Endodermal cell (in vitro differentiated cells): ENCODE data around the gene PTTG1IP. TPM values are rescaled to one million over a fixed set of nuclear protein-coding genes. Genes with fewer than 3 reads are reported as not detected.

ENCODE experiments used
- DNase-seq: peaks from one replicate; pipeline ENCODE4 v3.0.0-alpha.2; 2017
- H3K27ac ChIP-seq: 2 replicates; pipeline ENCODE4 v1.5.1; 2013; ENCODE audit warnings: mild to moderate bottlenecking, low read depth, low read length, moderate library complexity
- H3K27me3 ChIP-seq: 2 replicates; pipeline ENCODE4 v1.6.1; 2013; ENCODE audit warnings: mild to moderate bottlenecking, low read length, moderate library complexity; ENCODE audit not compliant: insufficient read depth, control insufficient read depth, poor library complexity, severe bottlenecking
- H3K36me3 ChIP-seq: 2 replicates; pipeline ENCODE4 v1.7.0; 2013; ENCODE audit warnings: mild to moderate bottlenecking, low read length, moderate library complexity; ENCODE audit not compliant: control insufficient read depth, insufficient read depth
- H3K4me1 ChIP-seq: one replicate; pipeline ENCODE4 v1.7.0; 2013; ENCODE audit warnings: low read length; ENCODE audit not compliant: control insufficient read depth, insufficient read depth
- H3K4me3 ChIP-seq: 2 replicates; pipeline ENCODE4 v1.5.1; 2013; ENCODE audit warnings: mild to moderate bottlenecking, low read length, moderate library complexity
- H3K9ac ChIP-seq: 2 replicates; pipeline ENCODE4 v1.6.1; 2013; ENCODE audit warnings: mild to moderate bottlenecking, low read length, moderate library complexity; ENCODE audit not compliant: poor library complexity, severe bottlenecking; ENCODE audit errors: extremely low read depth
- H3K9me3 ChIP-seq: 2 replicates; pipeline ENCODE4 v1.6.1; 2013; ENCODE audit warnings: mild to moderate bottlenecking, low read length, moderate library complexity; ENCODE audit not compliant: control insufficient read depth
- H3K27ac Mint-ChIP-seq: 2 replicates; pipeline ENCODE4 v1.8.0; 2020; ENCODE audit warnings: mixed read lengths
- H3K27me3 Mint-ChIP-seq: 2 replicates; pipeline ENCODE4 v1.8.0; 2021; ENCODE audit warnings: mild to moderate bottlenecking, mixed read lengths; ENCODE audit not compliant: insufficient read depth
- H3K36me3 Mint-ChIP-seq: 2 replicates; pipeline ENCODE4 v1.8.0; 2020; ENCODE audit warnings: low read depth, mixed read lengths
- H3K4me1 Mint-ChIP-seq: 2 replicates; pipeline ENCODE4 v1.8.0; 2020; ENCODE audit warnings: mixed read lengths
- H3K4me3 Mint-ChIP-seq: 2 replicates; pipeline ENCODE4 v1.8.0; 2020; ENCODE audit warnings: mild to moderate bottlenecking, moderate library complexity, mixed read lengths
- H3K9me3 Mint-ChIP-seq: 2 replicates; pipeline ENCODE4 v1.8.0; 2020; ENCODE audit warnings: mild to moderate bottlenecking, mixed read lengths
- CTCF ChIP-seq: fragments of 200-600 bp; sonication (generic); conservative IDR thresholded peaks from 2 replicates; pipeline ENCODE4 v1.5.0; 2021; ENCODE audit warnings: antibody characterized with exemption, mild to moderate bottlenecking
- WGBS, 2 experiments: methylation state at CpG; one replicate each; pipeline versions ENCODE4 v1.1.5 to v1.1.7; 2013; ENCODE audit warnings: missing lambda C conversion rate in 2 of 2, mixed read lengths in 1 of 2; ENCODE audit not compliant: insufficient coverage in 1 of 2, insufficient read length in 1 of 2; 5-methylcytosine and 5-hydroxymethylcytosine counted together
- total RNA-seq, 2 donors: library from RNA; stranded (reverse); fragmentation: NEBNext Ultra II Directional in 1 of 2; extraction: Animal tissue kit (Norgen Biotek cat#: 25700) in 1 of 2; gene quantifications; 2 replicates in 1 of 2; 3 replicates in 1 of 2; pipeline ENCODE4 v1.2.1, GENCODE V29; 2021

PTTG1IP gene
- total RNA-seq, 2 donors from 2014 or later = 155 to 168 TPM

- no peaks in the 10 kb centered on the region for H3K9me3 ChIP-seq
- Mint-ChIP-seq H3K36me3 (no peaks in the 10 kb centered on the region), H3K4me1 (no peaks in the 10 kb centered on the region), H3K27me3 (no peaks in the 10 kb centered on the region), H3K27ac (no peak overlapping the region), H3K9me3 (no peaks in the 10 kb centered on the region), H3K4me3 (no peak overlapping the region)
- H3K4me1 ChIP-seq = no peaks in the 10 kb centered on the region
- H3K27ac ChIP-seq = no peak overlapping the region
- 92 to 95% methylated on average over 21 to 28 of the region's 28 CpGs for WGBS, 2 experiments
- H3K9ac ChIP-seq = no peak overlapping the region
- no peaks in the 10 kb centered on the region for H3K36me3 ChIP-seq
- no peak for TF ChIP-seq CTCF
- DNase-seq = no peak
- no peaks in the 10 kb centered on the region for H3K27me3 ChIP-seq
- H3K4me3 ChIP-seq = no peak overlapping the region
Observed at GRCh38 chr21:44900559-44901251, 27.2 kb upstream of the PTTG1IP start.

- no peaks in the 10 kb centered on the region for H3K36me3 ChIP-seq
- Mint-ChIP-seq H3K36me3 (no peaks in the 10 kb centered on the region), H3K9me3 (no peaks in the 10 kb centered on the region), H3K4me1 (no peaks in the 10 kb centered on the region), H3K27ac (no peak overlapping the region), H3K27me3 (no peaks in the 10 kb centered on the region), H3K4me3 (no peak overlapping the region)
- WGBS, 2 experiments = 92 to 97% methylated on average over 26 to 36 of the region's 37 CpGs
- H3K9me3 ChIP-seq = no peaks in the 10 kb centered on the region
- no peaks in the 10 kb centered on the region for H3K27me3 ChIP-seq
- no peaks in the 10 kb centered on the region for H3K4me1 ChIP-seq
- no peak overlapping the region for H3K9ac ChIP-seq
- no peak overlapping the region for H3K27ac ChIP-seq
- DNase-seq = no peak
- TF ChIP-seq CTCF = no peak
- H3K4me3 ChIP-seq = no peak overlapping the region
Observed at GRCh38 chr21:44899768-44900558, 26.5 kb upstream of the PTTG1IP start.

- no peak overlapping the region for H3K27ac Mint-ChIP-seq
Observed at GRCh38 chr21:44898851-44899767, 25.6 kb upstream of the PTTG1IP start.

More at GRCh38 chr21:44898851-44899767, 25.6 kb upstream of the PTTG1IP start:
- Mint-ChIP-seq H3K4me3 (no peak overlapping the region), H3K9me3 (no peaks in the 10 kb centered on the region), H3K36me3 (no peaks in the 10 kb centered on the region), H3K4me1 (no peaks in the 10 kb centered on the region), H3K27me3 (no peaks in the 10 kb centered on the region)
- Histone ChIP-seq H3K36me3 (no peaks in the 10 kb centered on the region), H3K27ac (no peak overlapping the region), H3K4me3 (no peak overlapping the region), H3K4me1 (no peaks in the 10 kb centered on the region), H3K27me3 (no peaks in the 10 kb centered on the region), H3K9ac (no peak overlapping the region), H3K9me3 (no peaks in the 10 kb centered on the region)
- 90 to 91% methylated on average over 35 to 49 of the region's 49 CpGs for WGBS, 2 experiments
- no peak for DNase-seq
- no peak for TF ChIP-seq CTCF
